SHP77 (cell line): Measurements from ENCODE around the gene TCF25.
A peak's percentile ranks its signal among the peaks of the same experiment; 100 is the strongest.
"Not testable (repeated sequence)": the region's sequence is repeated elsewhere in the genome, so short reads cannot be mapped to it uniquely, and the experiment has no call there.

Experiments used
- DNase-seq, 2 experiments: peaks; one replicate each; lab custom pipeline; 2025; lab: John Stamatoyannopoulos, UW

TCF25 gene

DNA sequence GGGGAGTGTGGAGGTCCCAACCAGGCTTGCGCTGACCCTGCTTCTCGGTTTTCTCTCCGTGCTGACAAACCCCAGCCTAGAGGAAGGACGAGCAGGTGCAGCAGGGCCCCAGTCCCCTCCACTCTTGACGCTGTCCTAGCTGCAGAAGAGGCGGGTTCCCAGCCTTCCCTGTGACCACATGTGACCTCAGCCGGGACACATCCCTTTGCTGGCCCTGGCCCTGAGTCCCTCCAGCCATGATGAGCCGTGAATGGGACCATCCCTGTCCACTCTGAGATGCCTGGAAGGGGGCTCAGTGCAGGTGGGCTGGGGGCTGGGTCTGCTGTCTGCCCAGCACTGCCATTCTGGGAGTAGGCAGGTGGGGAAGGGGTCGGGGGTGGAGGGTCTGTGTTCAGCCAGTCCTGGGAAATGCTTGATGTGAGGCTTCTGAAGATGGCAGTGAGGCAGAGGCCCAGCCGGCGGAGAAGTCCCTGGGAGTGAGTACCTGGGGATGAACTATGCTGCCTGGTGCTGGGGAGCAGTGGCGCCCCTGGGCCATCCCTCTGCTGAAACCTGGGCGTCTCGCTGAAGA, 47.8 kb downstream of the TCF25 start:
- DNase-seq: peak; percentile 50 to 79

DNA sequence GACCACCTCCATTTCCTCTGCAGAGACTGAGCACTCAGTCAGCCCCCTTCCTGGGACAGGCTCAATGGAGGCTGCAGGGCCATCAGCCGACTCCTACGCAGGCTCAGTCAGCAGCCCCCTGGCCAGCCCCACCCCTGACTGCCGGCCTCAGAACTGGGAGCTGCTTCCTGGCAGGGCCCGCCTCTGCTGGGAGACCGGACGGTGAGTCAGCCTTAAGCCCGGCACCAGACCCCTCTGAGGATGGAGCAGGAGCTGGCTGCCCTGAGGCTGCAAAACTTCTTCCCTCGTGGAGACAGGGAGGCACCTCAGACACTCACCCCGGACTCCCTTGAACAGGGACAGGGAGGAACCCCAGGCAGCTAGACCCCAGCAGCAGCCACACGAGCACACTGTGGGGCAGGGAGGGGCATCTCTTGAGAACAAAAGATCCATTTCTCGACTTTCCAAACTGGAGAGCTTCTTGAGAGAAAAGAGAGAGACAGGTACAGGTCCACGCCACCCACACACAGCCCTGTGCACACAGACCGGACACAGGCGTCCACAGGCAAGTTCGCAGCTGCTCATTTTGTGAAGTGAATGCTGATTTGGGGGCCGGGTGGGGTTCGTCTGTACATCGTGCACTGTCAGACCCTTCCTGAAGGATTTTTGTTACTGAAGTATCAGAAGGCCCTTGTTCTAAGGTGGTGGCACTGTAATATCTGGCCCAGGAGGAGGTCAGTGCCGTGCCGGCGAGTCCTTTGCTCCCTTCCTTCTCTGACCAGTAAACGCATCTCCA, 48.5 kb downstream of the TCF25 start:
- DNase-seq: peak; percentile 75 to 84

DNA sequence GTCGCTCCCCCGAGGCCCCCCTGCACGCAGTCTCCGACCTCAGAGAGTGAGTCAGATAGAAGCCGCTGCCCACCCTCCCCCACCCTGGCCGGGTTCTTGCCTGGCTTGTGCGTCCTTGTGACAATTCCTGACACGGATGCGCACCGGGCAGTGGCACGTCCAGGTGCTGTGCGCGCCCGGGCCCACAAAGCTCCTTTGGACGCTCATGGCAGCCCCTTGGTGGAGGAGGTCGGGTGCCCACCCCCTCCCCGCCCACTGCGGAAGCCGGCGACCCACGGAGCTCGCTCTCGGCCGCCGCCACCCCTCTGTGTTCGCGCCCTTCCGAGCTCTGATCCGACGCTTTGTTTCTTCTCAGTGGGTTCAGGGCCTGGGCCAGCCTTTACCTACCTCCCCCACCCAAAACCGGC, 49.1 kb downstream of the TCF25 start:
- DNase-seq: peak; percentile 74 to 85

DNA sequence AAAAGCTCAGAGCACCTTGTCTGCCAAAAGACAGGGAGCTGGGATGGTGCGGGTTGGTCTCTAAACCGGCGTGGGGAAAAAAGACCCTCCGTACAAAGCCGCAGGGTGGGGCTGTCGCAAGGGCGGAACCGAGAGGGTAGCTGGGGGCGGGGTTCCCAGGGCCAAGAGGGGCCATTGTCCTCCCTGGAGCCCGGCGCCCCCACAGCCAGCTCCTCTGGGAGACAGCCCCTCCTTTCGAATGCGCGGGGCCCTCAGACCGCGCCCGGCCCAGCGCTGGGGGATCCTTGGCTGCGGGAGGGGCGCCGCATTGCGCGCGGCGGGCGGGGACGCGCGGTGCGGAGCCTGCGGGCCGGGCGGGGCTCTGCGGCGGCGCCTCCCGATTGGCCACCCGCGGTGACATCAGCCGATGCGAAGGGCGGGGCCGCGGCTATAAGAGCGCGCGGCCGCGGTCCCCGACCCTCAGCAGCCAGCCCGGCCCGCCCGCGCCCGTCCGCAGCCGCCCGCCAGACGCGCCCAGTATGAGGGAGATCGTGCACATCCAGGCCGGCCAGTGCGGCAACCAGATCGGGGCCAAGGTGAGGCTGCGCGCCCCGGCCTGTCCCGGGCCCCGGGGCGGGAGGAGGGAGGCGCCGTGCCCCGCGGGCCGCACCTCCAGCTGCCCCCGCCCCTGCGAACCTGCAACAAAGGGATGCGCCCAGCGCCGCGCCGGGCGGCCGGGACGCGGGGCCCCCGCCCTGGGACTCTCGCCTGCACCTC, 49.7 kb downstream of the TCF25 start, which contains the start of gene TUBB3:
TUBB3 (plus strand) TSS at position 459 of the 756 bp plus-strand sequence; CDS start at position 519, 60 bp downstream.
- DNase-seq: peak; percentile 75 to 85

DNA sequence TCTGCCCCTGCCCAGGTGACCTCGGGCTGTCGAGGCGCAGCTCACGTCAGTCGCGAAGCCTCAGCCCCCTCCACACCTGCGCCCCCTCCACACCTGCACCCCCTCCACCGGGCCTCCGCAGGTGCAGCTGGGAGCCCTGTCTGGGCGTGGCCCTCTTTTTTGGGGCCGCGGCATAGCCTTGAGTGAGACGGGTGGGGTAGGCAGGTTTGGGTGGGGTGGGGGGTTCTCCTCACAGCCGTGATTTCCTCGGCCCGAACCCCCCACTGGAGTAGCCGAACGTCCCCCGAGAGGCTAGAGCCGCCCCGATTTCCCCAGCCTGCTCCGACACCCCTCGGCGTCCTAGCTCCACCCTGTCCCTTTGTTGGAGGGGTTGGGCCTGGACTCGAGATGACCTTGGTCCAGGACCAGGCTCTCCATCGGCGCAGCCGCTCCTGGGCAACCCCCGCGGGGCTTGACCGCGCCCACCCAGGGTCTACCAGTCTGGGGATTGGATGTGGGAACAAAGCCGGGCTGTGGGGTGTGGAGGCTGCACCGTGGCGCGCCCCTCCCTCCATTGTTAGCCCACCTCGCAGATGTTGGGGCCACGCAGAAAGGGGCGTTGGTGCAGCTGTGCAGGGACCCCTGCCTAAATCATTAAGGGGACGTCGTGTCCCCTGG, 50.4 kb downstream of the TCF25 start:
- peak; percentile 29 to 32 for DNase-seq

DNA sequence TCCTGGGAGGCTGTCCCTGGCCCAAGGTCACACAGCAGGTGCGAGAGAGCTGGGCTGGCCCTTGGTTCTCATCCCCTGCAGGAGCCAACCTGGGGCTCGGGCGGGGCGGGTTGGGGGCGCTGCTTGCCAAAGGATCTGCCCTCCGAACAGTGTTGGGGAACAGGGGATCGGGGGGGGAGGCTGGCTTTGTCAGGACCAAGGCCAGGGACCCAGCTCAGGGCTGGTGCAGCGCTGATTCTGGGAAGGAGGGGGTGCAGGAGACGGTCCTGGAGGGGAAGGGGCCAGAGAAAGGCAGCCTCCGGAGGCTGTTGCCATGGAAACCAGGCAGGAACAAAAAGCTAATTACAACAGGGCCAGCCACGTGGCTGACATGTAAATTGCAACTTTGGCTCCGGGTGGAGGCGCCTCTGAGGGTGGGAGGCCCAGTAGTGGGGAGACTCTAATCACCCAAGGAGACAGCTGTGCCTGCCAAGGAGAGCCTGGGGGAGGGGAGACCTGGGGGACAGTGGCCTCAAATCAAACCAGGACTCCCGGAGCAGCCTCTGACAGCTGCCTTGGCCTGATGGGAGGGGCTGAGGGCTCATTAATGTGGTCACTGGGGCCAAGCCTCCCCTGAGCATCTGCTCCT, 51.0 kb downstream of the TCF25 start:
- peak; percentile 42 to 65 for DNase-seq

DNA sequence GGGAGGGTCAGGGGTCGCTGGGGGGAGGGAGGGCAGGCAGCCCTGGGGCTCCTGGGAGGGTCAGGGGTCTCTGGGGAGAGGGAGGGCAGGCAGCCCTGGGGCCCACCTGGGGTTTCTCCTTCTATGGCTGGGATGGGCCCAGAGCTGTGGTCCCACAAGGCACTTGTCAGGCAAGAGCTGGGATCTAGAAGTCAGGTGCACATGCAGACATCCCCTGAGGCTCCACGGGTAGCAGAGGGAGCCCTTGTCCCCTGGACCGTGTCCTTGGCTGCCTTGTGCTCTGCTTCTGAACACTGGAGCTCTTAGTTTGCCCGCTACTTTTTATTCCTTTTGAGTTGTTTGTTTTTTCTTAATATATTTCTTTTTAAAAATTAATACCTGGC, 51.5 kb downstream of the TCF25 start:
- DNase-seq: peak in 1 of 2 experiments; percentile 62

DNA sequence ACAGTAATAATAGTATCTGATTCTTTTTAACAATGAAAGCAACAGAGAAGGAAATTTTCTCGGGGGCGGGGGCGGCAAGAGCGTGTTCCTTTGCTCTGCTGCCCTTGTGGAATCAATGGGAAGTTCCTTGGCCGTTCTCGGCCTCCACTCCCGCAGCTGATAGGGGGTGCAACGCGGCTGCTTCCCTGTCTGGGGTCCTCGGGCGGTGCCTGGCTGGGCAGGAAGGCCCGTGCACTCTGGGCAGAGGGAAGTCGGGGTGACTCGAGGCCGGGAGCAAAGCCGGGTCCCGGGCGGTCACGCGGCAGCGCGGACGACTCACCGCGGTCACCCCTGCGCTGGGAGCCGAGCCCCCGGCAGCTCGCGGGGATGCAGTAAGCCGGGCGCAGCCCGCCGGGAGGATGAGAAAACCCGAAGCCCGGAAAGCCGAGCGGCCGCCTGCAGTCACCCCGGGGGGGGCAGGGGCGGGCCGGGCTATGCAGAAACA, 52.2 kb downstream of the TCF25 start:
- peak in 1 of 2 experiments; percentile 31 for DNase-seq

DNA sequence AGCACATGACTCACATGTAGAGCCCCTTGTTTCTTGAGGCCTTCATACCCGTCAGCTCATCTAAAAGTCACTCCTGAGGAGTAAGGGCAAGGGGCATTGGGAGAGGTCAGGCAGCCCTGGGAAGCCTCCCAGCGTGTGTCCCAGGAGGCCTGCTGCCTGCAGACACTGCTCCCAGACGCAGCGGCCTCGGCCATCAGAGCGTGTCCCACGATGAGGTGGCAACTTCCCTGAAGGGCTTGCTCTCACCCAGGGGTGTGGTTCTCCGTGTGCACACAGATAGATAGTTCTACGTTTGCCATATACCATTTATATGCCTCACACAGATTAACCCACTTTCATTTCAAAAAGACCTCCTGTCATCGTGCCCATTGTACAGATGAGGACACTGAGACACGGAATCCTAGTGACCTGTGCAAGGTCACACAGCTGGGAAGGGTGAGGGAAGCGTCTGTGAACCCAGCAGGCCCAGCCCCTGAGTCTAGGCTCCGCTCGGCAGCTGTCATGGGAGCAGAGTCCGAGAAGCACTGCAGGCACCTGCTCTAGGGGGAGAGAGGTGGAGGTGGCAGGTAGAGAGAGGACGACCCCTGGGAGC, 58.0 kb downstream of the TCF25 start:
- no peak for DNase-seq

DNA sequence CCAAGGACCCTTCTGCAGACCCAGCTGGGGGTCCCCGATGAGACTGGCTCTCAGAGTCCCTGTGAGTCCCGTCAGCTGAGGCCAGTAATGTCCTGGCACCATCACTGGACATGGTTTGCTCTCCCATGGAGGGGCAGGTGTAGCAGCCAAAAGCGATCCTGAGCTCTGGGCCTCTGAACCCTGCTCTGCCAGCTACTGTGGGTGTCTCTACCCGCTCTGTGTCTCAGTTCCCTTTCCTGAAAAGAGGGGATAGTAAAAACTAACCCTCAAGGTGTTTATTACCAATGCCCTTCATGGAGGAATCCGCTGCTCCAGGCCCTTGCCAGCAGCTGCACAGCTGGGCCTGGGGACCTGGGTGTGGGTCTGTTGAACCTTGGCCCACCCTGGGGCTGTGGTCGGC, 58.6 kb downstream of the TCF25 start:
- no peak for DNase-seq

DNA sequence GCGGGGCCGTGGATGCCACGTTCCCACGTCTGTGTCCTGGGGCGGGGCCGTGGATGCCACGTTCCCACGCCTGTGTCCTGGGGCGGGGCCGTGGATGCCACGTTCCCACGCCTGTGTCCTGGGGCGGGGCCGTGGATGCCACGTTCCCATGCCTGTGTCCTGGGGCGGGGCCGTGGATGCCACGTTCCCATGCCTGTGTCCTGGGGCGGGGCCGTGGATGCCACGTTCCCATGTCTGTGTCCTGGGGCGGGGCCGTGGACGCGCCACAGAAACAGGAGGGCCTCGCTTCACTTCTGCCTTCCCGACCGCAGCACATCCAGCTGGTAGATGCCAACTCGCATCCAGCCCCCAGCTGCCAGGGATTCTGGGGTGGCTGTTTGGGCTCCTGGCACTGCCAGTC, 60.6 kb downstream of the TCF25 start:
- DNase-seq: not testable (repeated sequence)

DNA sequence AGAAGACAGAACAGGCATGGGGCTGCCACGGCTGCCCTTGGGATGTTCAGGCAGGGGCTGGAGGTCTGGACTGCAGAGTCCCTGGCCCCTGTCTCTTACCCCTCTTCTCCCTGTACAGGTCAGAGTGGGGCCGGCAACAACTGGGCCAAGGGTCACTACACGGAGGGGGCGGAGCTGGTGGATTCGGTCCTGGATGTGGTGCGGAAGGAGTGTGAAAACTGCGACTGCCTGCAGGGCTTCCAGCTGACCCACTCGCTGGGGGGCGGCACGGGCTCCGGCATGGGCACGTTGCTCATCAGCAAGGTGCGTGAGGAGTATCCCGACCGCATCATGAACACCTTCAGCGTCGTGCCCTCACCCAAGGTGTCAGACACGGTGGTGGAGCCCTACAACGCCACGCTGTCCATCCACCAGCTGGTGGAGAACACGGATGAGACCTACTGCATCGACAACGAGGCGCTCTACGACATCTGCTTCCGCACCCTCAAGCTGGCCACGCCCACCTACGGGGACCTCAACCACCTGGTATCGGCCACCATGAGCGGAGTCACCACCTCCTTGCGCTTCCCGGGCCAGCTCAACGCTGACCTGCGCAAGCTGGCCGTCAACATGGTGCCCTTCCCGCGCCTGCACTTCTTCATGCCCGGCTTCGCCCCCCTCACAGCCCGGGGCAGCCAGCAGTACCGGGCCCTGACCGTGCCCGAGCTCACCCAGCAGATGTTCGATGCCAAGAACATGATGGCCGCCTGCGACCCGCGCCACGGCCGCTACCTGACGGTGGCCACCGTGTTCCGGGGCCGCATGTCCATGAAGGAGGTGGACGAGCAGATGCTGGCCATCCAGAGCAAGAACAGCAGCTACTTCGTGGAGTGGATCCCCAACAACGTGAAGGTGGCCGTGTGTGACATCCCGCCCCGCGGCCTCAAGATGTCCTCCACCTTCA, 61.5 kb downstream of the TCF25 start:
- no peak for DNase-seq

DNA sequence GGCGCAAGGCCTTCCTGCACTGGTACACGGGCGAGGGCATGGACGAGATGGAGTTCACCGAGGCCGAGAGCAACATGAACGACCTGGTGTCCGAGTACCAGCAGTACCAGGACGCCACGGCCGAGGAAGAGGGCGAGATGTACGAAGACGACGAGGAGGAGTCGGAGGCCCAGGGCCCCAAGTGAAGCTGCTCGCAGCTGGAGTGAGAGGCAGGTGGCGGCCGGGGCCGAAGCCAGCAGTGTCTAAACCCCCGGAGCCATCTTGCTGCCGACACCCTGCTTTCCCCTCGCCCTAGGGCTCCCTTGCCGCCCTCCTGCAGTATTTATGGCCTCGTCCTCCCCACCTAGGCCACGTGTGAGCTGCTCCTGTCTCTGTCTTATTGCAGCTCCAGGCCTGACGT, 62.2 kb downstream of the TCF25 start:
- DNase-seq: not testable (repeated sequence)

DNA sequence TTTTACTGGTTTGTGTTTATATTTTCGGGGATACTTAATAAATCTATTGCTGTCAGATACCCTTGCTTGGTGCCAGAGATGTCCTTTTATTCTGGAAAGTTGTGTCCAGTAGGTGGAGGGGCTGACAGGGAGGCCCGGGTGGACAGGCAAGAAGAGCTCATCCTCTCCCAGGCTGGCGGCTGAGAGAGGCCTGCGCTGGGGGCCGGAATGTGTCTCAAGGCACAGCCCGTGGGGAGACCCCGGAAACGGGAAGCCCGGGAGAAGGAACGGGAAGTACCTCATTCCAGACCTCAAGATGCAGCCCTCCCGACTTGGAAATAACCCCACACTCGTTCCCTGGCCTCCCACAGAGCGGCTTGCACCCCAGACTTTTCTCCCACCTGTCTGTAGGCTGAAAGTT, 62.6 kb downstream of the TCF25 start:
- DNase-seq: no peak

DNA sequence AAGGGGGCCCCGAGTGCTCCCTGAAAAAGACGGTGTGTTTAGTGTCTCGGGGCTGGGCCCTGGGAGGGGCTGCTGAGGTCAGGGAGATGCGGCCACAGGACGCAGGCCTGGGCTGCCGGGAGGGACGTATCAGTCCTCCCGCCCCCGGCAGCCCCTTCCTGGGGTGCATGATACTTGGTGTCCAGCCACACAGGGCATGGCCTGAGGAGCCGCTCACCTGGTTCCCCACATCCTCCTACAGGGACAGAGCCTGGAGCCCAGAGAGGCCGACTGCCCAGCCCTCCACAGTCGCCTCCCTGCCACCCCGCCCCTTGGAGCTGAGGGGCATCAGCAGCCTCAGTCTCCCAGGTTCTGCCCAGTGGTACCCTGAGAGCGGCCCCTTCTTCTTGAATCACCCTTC, 63.1 kb downstream of the TCF25 start:
- DNase-seq: no peak

DNA sequence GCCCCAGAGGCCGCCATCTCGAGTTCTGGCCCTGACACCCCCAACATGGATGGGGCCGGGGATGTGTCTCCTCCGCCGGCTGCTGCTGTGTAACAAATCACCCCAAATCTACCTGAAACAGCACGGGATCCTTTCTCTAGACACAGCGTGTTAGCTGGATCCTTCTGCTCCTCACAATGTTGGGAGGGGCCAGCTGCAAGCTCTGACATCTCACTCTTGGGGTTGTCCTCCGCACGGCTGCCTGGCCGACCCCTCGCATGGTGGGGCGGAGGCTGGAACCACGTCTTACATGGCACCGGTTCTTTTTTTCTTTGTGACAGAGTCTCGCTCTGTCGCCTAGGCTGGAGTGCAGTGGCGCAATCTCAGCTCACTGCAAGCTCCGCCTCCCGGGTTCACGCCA, 63.6 kb downstream of the TCF25 start:
- DNase-seq: no peak

DNA sequence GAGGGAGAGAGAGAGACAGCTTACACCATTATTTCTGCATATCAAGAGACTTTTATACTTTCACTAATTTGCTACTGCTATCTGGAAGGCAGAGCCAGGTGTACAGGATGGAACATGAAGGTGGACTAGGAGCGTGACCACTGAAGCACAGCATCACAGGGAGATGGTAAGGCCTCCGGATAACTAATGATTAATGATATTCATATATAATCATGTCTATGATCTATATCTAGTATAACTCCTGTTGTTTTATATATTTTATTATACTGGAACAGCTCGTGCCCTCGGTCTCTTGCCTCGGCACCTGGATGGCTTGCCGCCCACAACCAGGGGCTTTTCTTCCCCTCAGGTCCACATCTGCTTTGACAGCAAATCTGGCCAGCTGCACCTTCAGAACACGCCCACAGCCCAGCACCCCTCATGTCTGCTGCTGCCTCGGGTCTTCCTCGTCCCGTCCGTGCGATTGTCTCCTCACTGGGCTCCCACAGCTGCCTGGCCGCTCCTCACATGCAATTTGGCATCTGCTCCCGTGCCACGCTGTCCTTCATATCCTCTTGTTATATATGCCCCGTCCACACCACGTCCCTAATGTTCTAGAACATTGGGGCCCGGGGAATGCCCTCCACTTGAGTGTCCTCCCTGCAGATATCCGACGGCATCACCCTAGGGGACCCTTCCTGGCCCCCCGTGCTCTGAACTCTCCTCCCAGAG, 64.9 kb downstream of the TCF25 start:
- no peak for DNase-seq

DNA sequence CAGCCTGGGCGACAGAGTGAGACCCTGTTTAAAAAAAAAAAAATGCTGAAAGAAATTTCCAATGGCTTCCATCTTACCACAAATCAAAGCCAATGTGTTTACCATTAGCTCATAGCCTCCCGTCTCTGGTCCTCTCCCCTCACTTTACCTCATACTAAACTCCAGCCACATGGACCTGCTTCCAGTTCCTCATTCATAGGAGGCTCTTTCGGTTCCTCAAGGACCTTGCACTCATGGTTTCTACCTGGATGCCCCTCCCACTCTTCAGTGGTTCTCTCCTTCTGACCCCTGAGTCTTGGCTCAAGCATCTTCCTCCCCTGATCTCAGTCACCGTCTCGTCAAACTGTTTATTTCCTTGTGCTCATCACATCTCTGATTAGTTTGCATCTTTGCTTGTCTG, 71.4 kb downstream of the TCF25 start:
- DNase-seq: no peak

DNA sequence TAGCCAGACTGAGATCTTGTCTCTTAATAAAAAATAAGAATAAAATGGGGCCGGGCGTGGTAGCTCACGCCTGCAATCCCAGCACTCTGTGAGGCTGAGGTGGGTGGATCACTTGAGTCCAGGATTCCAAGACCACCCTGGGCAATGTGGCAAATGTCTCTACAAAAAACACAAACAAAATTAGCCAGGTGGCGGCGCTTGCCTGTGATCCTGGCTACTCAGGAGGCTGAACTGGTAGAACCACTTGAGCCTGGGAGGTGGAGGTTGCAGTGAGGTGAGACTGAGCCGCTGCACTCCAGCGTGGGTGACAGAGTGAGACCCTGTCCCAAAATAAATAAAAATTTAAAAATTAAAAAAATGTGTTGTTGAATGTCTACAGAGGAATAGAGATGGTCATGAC, 72.3 kb downstream of the TCF25 start:
- no peak for DNase-seq

DNA sequence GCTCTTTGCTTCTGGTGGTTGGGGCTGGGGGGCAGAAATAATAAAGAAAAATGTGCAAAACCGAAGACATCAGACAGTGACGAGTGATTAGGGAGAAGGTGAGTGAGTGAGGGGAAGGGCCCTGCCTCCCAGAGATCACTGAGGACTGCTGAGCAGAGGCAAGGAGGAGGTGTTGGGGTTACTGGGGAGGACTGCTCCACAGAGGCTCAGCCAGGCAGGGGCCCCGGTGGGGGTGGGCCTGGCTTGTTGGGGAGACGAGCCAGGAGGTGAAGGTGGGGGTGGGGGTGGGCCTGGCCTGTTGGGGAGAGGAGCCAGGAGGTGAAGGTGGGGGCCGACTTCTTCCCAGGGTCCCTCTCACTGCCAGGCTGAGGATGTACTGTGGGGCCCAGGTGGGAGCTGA, 73.1 kb downstream of the TCF25 start:
- DNase-seq: no peak
